ENCODE results near the gene CDC42.
A peak's percentile ranks its signal among the peaks of the same experiment; 100 is the strongest.

Gene CDC42

DNA sequence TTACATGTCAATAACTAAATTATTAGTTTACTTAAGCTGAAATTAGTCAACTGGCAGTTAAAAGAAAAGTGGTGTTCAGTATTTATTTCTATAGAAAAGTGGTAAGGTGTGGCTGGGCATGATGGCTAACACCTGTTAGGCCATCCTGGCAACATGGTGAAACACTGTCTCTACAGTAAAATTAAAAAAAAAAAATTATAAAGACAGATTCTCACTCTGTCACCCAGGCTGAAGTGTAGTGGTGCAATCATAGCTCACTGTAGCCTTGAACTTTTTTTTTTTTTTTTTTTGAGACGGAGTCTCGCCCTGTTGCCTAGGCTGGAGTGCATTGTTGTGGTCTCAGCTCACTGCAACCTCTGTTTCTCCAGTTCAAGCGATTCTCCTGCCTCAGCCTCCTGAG is 57.5 kb downstream of the CDC42 start:
- no peak for DNase-seq (ENCODE audit: low read depth)

DNA sequence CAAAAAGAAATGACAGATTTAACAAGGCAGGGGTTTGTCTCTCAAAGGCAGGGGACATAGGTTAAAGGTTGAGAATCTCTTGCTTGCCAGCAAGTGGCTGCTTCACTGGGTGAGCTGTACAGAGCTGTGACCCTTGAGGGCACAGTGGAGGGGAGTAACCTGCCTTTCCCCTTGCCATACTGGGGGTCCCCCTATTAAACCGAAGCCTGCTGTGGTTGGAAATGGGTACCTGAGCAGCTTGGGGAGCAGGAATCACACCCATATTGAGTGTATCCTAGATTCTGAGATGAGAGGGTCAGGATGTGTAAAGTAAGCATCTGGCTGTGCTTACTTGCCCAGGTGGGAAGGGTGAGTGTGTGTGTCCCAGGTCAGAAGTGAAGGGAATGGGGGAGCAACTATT is 58.6 kb downstream of the CDC42 start:
- DNase-seq (ENCODE audit: low read depth) = no peak

DNA sequence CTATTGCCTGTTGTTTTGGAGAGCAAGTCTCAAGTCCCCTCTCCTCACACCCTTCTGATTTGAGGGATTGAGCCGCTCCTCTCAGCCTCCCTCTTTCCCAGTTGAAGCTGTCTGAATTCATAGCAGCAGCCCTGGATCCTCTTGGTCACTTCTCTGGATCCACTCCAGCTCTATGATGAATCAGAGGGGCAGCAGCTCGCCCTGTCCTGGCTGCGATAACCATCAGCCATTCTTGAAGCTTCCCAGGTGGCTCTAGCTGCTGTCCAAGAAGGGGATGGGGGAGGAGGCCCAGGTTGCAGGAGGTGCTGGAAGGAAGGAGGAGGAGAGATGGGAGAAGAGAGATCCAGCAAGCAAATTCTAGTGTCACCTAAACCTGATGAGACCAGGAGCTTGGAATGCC is 59.1 kb downstream of the CDC42 start:
- peak; percentile 38 for DNase-seq (ENCODE audit: low read depth)

DNA sequence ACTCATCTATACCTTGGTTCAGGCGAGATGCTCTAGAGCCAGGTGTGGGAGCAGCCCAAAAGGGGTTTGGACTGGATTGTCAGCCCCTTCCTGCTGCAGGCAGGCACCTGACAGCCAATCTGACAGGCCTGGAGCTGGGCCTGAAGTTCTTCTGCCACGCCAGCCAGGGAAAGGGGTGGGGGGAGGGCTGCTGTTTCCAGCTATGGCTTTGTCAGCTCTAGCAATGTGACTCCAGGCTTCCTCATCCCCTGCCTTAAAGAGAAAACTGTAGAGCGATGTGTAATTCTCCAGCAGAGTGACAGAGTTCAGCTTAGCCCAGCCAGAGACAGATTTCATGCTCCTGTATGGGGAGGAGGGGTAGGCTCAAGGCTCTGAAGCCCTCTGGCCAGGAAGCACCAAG is 60.0 kb downstream of the CDC42 start:
- no peak for DNase-seq (ENCODE audit: low read depth)

DNA sequence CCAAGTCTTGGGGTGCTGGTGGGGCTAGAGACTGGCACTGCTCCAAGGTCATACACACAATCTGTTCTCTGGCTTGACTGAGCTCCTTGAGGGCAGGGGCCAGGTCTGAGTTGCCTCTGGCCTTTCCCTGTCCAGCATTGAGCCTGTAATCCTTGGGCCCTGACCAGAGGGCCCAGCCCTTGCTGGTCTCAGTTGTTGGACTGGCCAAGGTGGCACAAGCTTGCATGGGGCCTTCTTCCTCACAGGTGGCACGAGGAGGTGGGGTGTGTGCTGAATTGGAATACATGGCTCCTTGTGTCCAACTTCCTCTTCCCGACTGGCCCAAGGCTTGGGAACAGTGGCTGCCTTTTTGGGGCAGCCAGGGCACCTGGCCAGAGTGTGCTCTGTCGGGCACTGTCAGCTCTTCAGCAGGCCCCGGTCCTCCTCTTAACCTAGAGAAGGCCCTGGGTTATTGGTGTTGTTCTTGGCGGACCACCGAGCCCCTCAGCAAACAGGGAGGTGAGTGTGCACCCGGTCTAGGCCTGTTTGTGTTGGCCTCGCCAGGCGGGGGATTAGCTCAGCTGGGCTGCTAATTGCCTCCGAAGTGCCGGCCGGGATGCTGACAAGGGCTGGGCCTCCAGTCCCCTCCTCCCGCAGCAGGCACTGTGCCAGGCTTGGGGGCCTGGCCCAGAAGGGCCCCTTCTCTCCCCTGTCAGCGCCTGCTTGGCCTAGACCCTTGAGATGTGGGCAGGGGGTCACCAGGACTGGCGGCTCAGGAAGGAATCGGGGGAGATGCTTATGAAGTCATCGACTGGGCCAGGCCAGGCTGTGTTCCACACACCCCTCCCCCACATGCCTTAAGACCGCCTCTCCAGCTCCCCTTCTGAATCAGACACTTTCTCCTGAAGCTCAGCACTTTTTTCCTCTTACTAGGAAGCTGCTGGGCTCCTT is 61.8 kb downstream of the CDC42 start:
- peak; percentile 49 for DNase-seq (ENCODE audit: low read depth)

- no peak for DNase-seq (ENCODE audit: low read depth)
Measured at GRCh38 chr1:22115286-22115685, 62.8 kb downstream of the CDC42 start.

DNA sequence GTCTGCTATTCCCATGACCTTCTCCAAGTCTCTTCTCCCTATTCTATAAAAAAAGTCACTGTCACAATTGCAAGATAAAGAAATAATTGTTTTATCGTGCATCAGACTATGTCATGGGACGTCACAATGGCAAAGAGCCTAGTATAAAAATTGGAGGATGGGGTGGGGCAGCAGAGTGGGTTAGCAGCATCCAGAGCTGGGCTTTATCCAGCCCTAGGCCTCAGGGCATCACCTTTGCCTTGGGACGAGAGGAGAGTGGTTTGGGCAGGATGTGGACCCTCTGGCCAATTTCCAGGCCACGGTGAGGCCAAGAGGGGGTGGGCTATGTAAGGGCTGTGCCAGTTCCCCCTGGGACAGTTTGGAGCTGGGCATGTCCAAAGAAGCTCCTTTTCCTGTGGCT is 64.7 kb downstream of the CDC42 start:
- DNase-seq (ENCODE audit: low read depth) = no peak

- DNase-seq (ENCODE audit: low read depth) = no peak
Measured at GRCh38 chr1:22117851-22118250, 65.3 kb downstream of the CDC42 start.

- no peak for DNase-seq (ENCODE audit: low read depth)
Measured at GRCh38 chr1:22118291-22118992, 65.9 kb downstream of the CDC42 start.

DNA sequence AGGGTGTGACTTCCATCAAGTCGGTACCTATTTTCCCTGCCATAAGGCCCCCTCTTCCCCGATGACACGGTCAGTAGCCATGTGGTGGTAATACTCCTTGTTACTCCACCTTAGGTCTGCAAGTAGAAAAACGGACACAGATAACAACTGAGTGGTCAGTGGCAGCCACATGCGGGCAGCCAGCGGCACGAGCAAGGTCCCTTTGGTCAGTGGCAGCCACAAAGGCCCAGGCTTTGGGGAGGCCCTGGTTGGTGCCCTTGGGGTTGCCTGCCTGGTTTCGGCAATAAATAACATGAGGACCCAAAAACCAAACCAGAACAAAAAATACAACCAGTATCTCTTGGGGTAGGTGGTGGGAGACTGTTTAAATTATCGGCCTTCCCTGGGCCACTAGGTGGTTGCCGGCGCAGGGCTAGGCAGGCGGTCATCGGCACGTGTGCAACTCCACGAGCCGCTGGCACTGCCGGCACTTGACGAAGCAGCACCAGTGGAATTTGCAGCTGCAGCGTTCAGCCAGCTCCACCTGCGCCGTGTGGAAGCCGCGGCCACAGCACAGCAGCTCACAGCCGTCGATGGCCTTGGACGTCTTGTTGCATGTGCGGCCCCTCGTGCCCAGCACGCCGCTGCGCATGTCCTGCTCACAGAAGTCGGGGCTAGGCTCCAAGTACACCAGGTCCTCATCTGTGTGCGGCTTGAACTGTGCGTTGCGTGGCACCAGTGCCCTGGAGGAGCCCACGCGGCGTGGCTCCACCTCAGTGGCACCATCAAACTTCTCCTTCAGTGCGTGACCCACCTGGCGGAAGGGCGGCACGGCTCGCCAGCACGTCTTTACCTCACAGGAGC is 67.3 kb downstream of the CDC42 start:
- no peak for DNase-seq (ENCODE audit: low read depth)

DNA sequence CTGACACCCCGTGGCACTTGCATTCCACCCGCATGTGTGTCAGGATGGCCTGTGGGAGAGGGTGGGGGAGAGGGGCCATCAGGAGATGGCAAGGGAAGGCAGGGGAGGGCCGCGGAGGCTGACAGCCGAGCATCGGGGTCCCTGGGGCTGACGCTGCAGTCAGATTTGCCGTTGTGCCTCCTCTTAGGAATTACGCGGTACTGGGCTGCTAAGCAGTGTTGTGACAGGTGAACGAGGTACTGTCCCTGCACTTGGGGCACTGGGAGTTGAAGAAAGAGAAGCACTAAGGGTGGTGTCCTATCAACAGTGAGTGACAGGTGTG is 67.9 kb downstream of the CDC42 start:
- no peak for DNase-seq (ENCODE audit: low read depth)

GRCh38 chr1:22121421-22121911 is 69.0 kb downstream of the CDC42 start:
- no peak for DNase-seq (ENCODE audit: low read depth)

- DNase-seq (ENCODE audit: low read depth) = no peak
Measured at GRCh38 chr1:22122273-22123070, 70.0 kb downstream of the CDC42 start.

DNA sequence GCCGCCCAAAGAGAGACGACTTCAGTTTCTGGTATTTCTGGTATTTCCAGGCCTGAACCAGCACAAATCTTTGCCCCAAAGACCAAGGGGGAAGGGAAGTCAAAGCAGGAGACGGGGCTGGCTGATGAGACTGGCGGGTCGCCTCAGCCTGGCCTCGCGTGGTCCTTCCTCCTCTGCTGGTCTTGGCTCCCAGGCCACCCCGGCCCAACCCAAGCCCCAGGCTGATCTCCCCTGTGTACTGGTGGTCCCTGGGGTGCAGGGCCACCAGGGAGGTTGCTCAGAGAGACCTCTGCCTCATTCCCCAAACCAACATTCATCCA is 70.5 kb downstream of the CDC42 start:
- DNase-seq (ENCODE audit: low read depth) = no peak

GRCh38 chr1:22123901-22124404 is 71.4 kb downstream of the CDC42 start:
- DNase-seq (ENCODE audit: low read depth) = no peak

DNA sequence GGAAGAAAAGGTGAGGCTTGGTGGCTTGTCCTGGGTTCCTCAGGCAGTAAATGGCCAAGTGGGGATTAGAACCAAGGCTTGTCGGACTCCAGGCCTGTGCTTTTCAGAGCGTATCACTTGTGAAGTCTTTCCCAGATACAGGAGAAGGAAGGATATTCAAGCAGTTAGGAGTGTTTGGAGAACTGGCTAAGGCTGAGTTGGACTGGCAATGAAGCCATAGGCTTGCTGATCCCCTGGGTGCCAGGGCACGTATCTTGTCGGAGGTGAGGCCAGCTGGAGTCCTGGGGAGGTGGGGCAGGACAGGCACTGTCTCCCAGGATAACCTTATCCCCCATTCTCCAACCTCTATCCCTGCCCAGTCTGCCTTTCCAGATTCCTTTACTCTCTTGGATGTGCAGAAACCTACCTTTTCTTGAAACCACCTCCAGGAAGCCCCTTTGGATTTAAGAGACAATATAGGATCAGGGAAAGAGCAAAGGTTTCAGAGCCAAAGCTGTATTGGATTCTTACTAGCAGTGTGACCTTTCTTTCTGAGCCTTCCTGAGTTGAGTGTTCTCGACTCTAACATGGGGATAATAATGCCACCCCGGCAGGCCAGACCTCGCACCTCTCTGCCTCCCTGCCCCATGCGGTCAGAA is 72.2 kb downstream of the CDC42 start:
- DNase-seq (ENCODE audit: low read depth) = no peak

DNA sequence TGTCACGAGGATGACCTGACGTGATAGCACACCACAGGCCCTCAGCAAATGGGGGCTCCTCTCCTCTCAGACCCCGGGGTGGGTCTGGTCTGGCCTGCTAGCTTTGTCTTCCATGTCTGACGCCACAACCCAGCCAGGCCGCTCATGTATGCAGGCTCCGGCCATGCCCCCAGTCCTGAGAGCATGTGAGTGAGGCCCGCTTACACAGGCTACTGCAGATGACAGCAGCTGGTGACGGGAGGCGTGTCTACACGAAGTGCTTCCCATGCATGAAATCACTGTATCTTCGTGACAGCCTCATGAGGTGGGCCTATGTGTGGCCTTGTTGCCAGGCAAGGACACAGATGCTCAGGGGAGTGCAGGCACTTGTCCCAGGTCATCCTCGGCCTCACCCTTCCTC is 74.0 kb downstream of the CDC42 start:
- no peak for DNase-seq (ENCODE audit: low read depth)

- no peak for DNase-seq (ENCODE audit: low read depth)
Measured at GRCh38 chr1:22127248-22127647, 74.7 kb downstream of the CDC42 start.

DNA sequence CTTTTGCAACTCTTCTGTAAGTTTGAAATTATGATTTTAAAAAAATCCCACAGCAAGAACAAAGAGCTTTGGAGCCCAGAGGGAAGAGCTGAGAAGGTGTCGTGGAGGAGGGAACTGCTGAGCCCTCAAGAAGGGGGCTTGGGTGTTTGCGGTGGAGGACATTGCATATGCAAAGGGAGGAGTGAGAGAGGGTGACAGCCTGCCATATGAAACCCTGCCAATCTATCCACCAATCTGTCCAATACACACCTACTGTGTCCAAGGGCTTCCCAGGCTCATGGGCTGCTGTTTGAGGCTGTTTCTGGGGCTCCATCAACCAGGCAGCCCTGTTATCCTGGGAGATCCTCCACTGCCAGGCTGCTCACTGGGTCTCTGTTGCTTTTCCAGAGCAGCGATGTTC is 75.2 kb downstream of the CDC42 start:
- DNase-seq (ENCODE audit: low read depth) = no peak

DNA sequence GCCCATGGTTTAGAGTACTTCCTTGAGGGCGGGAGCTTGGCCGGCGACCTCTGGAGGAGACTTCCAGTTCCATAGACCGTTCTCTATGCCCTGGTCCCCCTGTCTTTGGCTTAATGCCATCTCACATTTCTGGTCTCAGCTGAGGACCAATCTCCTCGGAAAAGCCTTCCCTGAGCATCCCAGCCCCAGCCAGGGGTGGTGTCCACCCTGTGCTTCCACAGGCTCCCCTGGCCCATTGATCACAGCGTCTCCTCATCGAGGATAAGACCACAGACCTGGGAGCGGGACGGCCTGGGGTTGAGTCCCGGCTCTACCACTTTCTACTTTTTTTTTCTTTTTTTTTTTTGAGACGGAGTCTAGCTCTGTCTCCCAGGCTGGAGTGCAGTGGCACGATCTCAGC is 75.9 kb downstream of the CDC42 start:
- no peak for DNase-seq (ENCODE audit: low read depth)

DNA sequence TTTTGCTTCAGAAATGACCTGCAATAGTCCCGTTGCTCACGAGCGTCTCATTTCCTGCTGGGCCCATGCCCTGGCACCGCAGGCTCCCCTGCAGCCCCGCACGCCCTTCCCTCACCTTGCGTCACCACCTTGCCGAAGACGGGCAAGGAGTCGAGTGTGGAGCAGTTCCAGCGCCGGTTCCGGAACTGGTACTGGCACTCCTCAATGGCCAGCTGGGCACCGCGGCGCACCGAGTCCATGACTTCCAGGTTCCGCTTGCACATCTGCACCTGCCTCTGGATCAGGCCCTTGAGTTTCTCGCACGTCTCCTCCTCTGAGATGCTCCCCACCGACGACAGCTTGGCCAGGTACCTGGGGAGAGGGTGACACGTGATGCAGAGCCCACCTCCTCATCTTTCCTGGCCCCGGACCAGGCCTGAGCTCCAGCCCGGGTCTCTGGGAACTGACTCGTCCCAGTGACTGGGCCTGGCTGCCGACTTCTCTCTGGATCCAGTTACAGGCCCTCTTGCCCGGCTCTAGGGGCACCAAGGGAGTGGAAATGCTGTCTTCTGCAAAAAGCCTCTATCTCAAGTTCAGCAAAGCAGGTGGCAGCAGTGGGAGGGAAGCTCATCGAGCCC is 77.1 kb downstream of the CDC42 start:
- DNase-seq (ENCODE audit: low read depth) = no peak

All from non-pigmented ciliary epithelial cell (primary cell).